Measurements from ENCODE around the gene XRN1.

XRN1 gene

GRCh38 chr3:142273501-142273900 lies 174.3 kb downstream of the XRN1 start:
- TF ChIP-seq REST (IDR thresholded peaks at IDR 0.05; ENCODE audit: low read depth), result no peak
- TF ChIP-seq TCF12 (IDR thresholded peaks at IDR 0.05; ENCODE audit: low read depth), result no peak
- TF ChIP-seq YY1 (IDR thresholded peaks at IDR 0.05; ENCODE audit: low read depth), result no peak
- no peak for TF ChIP-seq RAD21 (IDR thresholded peaks at IDR 0.05; ENCODE audit: low read depth)
- TF ChIP-seq NFIC (IDR thresholded peaks at IDR 0.05), result no peak
- TF ChIP-seq, protein P1, sequence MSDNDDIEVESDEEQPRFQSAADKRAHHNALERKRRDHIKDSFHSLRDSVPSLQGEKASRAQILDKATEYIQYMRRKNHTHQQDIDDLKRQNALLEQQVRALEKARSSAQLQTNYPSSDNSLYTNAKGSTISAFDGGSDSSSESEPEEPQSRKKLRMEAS (IDR thresholded peaks at IDR 0.05), result no peak
- TF ChIP-seq FOXM1 (IDR thresholded peaks at IDR 0.05; ENCODE audit: borderline replicate concordance, low read depth), result no peak
- TF ChIP-seq ZBTB7A (IDR thresholded peaks at IDR 0.05; ENCODE audit: low read depth), result no peak
- no peak for TF ChIP-seq CEBPB (IDR thresholded peaks at IDR 0.05)
- TF ChIP-seq EGR1 (IDR thresholded peaks at IDR 0.05), result no peak
- TF ChIP-seq TAF1 (IDR thresholded peaks at IDR 0.05; ENCODE audit: low read depth), result no peak
- TF ChIP-seq TEAD4 (IDR thresholded peaks at IDR 0.05), result no peak
- TF ChIP-seq EP300 (IDR thresholded peaks at IDR 0.05; ENCODE audit: borderline replicate concordance), result no peak
- no peak for TF ChIP-seq CREB1 (IDR thresholded peaks at IDR 0.05; ENCODE audit: low read depth)
- TF ChIP-seq, protein P2, sequence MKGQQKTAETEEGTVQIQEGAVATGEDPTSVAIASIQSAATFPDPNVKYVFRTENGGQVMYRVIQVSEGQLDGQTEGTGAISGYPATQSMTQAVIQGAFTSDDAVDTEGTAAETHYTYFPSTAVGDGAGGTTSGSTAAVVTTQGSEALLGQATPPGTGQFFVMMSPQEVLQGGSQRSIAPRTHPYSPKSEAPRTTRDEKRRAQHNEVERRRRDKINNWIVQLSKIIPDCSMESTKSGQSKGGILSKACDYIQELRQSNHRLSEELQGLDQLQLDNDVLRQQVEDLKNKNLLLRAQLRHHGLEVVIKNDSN (IDR thresholded peaks at IDR 0.05), result no peak

DNA sequence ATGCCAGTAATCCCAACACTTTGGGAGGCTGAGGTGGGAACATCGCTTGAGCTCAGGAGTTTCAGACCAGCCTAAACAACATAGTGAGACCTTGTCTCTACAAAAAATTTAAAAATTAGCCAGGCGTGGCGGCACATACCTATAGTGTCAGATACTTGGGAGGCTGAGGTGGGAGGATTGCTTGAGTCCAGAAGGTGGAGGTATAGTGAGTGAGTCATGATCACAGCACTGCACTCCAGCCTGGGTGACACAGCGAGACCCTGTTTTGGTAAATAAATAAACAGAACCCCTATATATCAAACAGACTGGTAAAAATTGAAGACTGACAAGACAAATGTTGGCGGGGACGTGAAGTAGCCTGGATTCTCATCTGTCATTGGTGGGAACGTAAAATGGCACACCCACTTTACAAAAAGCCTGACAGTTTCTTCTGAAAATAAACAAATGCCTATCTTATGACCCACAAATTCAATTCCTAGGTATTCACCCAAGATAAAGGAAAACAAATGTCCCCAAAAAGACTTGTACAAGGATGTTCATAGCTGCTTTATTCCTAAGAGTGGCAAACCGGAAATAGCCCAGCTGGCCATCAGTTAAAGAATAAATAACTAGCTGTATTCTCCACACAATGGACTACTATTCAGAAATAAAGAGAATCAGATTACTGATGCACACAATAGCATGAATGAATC lies 175.5 kb downstream of the XRN1 start:
- TF ChIP-seq TAF1 (IDR thresholded peaks at IDR 0.05; ENCODE audit: low read depth) (no peak), TEAD4 (IDR thresholded peaks at IDR 0.05) (no peak), ZBTB7A (IDR thresholded peaks at IDR 0.05; ENCODE audit: low read depth) (no peak), TCF12 (IDR thresholded peaks at IDR 0.05; ENCODE audit: low read depth) (no peak), EGR1 (IDR thresholded peaks at IDR 0.05) (no peak), REST (IDR thresholded peaks at IDR 0.05; ENCODE audit: low read depth) (no peak), EP300 (IDR thresholded peaks at IDR 0.05; ENCODE audit: borderline replicate concordance) (no peak), CREB1 (IDR thresholded peaks at IDR 0.05; ENCODE audit: low read depth) (no peak), NFIC (IDR thresholded peaks at IDR 0.05) (no peak), YY1 (IDR thresholded peaks at IDR 0.05; ENCODE audit: low read depth) (no peak), CEBPB (IDR thresholded peaks at IDR 0.05) (no peak), RAD21 (IDR thresholded peaks at IDR 0.05; ENCODE audit: low read depth) (no peak), FOXM1 (IDR thresholded peaks at IDR 0.05; ENCODE audit: borderline replicate concordance, low read depth) (no peak)
- TF ChIP-seq, protein P1 (IDR thresholded peaks at IDR 0.05), result no peak
- TF ChIP-seq, protein P2 (IDR thresholded peaks at IDR 0.05), result no peak

- TF ChIP-seq, protein P1 (IDR thresholded peaks at IDR 0.05), result no peak
- no peak for TF ChIP-seq CEBPB (IDR thresholded peaks at IDR 0.05)
- TF ChIP-seq CREB1 (IDR thresholded peaks at IDR 0.05; ENCODE audit: low read depth), result no peak
- no peak for TF ChIP-seq FOXM1 (IDR thresholded peaks at IDR 0.05; ENCODE audit: borderline replicate concordance, low read depth)
- TF ChIP-seq ZBTB7A (IDR thresholded peaks at IDR 0.05; ENCODE audit: low read depth), result no peak
- no peak for TF ChIP-seq EGR1 (IDR thresholded peaks at IDR 0.05)
- TF ChIP-seq EP300 (IDR thresholded peaks at IDR 0.05; ENCODE audit: borderline replicate concordance), result no peak
- no peak for TF ChIP-seq NFIC (IDR thresholded peaks at IDR 0.05)
- no peak for TF ChIP-seq RAD21 (IDR thresholded peaks at IDR 0.05; ENCODE audit: low read depth)
- TF ChIP-seq, protein P2 (IDR thresholded peaks at IDR 0.05), result no peak
- no peak for TF ChIP-seq TCF12 (IDR thresholded peaks at IDR 0.05; ENCODE audit: low read depth)
- no peak for TF ChIP-seq TAF1 (IDR thresholded peaks at IDR 0.05; ENCODE audit: low read depth)
- no peak for TF ChIP-seq TEAD4 (IDR thresholded peaks at IDR 0.05)
- no peak for TF ChIP-seq REST (IDR thresholded peaks at IDR 0.05; ENCODE audit: low read depth)
- TF ChIP-seq YY1 (IDR thresholded peaks at IDR 0.05; ENCODE audit: low read depth), result no peak
These were observed 177.4 kb downstream of the XRN1 start for GRCh38 chr3:142270407-142270806.

All from Ishikawa (cell line).